Inflammatory macrophage treated with lipopolysaccharide for 1 hour (primary cell): ENCODE results near the gene DRAXIN.

Source experiments
- DNase-seq, 2 donors: peaks; one replicate each; pipeline ENCODE4 v3.0.0-alpha.2; 2020 to 2022

DRAXIN gene

GRCh38 chr1:11712285-11712684 is 20.8 kb downstream of the DRAXIN start:
- DNase-seq: no peak

GRCh38 chr1:11713095-11713494 is 21.6 kb downstream of the DRAXIN start:
- DNase-seq: no peak

DNA sequence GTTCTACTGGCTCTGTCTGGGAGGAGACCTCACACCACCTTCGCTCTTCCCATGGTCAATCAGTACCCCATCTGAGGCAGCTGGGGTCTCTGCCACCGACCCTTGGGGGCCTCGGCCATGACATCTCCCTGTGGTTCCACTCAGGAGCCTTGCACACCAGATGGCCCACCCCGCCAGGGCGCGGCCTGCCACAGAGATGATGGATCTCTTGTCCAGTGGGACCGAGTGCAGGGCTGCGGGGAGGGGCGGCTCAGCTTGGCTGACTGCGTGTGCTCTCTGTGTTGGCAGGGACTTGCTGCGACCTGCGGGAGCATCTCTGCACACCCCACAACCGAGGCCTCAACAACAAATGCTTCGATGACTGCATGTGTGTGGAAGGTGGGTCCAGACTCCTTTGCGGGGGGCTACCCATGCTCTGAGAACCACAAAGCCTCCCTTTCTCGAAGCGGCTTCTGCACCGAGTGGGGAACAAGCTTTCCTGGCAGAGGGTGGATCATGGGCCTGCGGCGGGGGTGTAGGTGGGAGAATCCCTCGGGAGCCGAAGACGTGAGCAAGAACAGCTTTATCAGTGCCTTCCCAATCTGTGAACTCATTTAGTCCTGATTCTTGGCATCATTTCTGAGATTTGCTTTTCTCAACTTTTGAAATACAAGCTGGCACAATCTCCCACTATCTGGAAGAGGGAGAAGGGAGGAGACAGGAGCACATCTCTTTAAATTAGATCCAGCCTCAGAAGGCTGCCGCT is 23.5 kb downstream of the DRAXIN start:
- no peak for DNase-seq

DNA sequence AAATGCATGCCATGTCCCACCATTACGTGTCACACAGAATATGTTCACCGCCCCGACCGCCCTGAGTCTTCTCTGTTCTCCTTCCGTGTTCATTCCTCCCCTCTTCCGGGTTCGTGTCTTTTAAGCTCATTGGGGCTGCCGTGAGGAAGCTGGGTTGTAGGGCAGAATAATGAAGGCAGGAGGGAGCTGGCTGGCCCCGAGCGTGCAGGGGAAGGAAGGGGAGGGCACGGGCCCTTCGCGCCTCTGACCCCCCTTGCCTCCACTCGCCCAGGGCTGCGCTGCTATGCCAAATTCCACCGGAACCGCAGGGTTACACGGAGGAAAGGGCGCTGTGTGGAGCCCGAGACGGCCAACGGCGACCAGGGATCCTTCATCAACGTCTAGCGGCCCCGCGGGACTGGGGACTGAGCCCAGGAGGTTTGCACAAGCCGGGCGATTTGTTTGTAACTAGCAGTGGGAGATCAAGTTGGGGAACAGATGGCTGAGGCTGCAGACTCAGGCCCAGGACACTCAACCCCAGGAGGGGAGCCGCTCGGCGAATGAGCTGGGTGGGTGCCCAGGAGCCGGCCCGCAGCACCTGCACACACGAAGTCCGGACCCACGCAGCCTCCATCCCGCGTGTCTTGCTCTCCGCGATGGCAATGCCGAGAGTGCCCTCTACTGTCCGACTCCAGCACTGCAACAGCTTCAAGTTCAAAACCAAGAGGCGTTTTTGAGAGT is 28.0 kb downstream of the DRAXIN start:
- DNase-seq: peak; percentile 60 to 95

DNA sequence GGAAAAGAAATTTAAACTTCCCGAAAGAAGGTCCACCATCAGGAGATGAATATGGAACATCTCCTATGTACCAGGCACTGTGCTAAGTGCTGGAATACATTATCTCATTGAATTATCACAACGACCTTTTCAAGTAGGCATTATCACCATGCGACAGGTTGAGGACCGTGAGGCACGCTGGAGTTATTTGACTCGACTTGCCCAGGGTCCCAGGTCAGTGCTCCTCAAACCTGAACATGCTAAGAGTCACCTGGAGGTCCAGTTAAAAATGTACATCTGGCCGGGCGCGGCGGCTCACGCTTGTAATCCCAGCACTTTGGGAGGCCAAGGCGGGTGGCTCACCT is 28.5 kb downstream of the DRAXIN start:
- no peak for DNase-seq

GRCh38 chr1:11720525-11720924 is 29.0 kb downstream of the DRAXIN start:
- no peak for DNase-seq

DNA sequence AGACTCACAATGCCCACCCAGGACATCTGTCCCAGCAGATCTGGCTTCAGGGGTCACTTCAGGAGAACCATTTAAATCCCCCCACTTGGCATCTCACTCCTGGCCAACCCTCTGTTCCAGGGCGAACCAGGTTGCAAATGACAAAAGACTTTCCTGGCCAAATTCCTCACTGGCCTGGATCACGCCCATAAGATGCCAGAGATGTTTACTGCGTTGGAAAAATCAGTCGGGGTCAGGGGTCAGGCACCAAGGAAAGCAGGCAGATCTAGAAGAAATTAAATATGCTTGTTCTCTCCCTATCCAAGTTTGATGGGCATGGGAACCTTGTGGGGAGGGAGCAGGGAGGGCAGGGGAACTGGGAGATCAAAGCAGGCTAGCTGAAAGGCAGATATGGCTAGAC is 29.8 kb downstream of the DRAXIN start:
- DNase-seq: no peak

DNA sequence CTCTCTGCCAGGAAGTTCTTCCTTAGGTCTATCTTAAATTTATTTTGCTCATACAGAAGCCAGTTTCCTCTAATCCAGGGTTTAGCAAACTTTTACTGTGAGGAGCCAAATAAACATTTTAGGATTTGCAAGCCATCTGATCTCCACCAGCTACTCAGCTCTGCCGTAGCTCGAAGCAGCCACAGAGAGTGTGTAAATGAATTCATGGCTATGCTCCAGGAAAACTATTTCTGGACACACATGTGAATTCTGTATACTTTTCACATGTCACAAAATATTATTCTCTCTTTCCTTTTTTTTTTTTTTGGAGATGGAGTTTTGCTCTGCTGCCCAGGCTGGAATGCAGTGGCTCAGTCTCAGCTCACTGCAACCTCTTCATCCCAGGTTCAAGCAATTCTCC is 31.0 kb downstream of the DRAXIN start:
- DNase-seq: no peak

DNA sequence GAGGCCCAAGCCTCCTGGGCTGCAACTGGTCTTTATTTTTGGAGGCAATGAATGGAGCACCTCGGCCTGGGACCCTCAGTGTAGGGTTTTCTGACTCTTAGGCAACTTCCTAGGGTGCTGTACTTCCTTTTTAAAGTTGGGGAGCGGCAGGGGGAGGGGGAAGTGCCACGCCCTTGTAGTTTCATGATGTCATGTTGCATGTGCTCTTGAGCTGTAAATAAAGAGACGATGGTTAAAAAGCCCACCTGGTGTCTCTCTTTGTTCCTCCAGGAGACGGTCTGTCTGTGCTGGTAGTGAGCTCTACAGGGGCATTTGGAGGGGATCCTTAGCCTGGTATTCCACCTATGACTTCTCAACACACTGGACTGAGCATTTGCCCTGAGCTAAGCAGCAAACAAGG is 34.1 kb downstream of the DRAXIN start:
- DNase-seq: peak; percentile 63 to 65

DNA sequence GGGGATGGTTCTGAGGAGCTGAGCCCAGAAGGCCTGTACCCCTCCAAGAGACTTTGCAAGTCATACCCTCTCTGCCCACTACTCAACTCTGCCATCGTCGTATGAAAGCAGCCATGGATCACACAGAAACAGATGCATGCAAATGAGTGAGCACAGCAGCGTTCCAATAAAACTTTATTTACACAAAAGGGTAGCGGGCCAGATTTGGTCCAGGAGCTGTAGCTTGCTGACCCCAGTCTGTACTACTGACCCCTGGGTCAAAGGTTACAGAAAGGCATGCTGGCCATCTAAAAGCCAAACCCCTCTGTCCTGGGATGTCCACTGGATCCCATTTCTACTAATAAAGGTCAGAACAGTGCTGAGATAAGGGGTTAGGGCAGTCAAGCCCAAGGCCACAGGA is 35.6 kb downstream of the DRAXIN start:
- DNase-seq: no peak

DNA sequence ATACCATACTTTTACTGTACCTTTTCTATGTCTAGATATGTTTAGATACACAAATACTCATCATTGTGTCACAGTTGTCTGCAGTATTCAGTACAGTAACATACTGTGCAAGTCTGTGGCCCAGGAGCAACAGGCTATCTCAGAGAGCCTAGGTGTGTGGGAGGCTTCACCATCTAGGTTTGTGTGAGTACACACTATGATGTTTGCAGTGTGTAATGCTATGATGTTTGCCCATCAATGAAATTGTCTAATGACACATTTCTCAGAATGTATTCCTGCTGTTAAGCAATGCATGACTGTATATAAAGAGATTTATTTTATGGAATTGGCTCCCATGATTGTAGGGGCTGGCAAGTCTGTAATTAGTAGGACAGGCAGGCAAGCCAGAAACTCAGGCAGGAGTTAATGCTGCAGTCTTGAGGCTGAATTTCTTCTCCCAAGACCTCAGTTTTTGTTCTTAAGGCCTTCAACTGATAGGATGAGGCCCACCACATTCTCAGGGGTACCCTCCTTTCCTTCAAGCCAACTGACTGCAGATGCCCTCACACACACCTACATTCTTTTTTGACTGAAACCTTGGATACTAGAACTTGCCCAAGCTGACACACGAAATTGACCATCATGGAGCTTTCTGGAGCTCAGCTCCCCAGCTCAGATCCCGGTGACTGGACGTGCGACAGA is 36.8 kb downstream of the DRAXIN start:
- no peak for DNase-seq

DNA sequence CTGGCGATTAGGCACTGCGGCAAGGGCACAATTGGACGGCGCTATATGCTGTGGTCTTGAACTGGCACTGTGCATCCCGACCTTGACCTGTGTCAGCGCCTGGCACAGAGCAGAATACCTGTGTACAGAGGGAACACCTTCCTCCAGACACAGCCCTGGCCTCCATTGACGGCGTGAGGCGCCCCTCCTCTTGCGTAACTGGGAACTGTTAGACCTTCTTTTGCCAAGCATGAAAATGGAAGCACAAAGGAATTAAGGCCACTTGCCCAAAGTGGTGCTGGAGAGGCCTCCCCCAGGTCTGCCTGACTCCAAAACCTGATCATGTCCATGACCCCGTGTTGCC is 37.6 kb downstream of the DRAXIN start:
- DNase-seq: no peak

- no peak for DNase-seq
These were observed 38.3 kb downstream of the DRAXIN start for GRCh38 chr1:11729498-11730428.

- peak; percentile 85 to 88 for DNase-seq
These were observed 39.0 kb downstream of the DRAXIN start for GRCh38 chr1:11730429-11730891.

DNA sequence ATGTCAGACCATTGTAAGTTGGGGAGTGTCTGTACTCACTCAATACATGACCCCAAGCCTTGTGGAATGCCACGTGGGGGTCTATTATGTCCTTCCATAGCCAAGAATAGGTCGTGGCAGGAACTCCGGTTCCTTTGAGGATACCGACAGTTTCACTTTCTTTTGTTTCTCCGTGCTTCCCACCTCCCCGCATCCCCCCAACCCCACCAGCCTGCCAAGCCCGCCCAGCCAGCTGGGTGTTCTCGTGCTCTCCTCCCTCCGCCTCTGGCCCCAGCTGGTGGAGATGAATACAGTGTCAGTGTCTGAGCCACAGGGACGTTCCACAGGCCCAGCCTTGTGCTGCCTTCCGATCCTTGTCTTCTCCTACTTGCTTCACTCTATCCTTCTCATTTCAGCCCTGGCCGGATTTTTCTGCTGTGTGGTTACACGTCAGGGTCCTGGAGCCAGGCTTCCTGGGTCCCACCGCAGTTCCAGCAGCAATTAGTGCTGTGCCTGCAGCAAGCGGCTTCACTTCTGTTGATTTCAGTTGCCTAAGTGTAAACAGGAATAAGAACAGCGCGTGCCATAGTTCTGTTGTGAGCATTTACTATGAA is 40.3 kb downstream of the DRAXIN start:
- peak; percentile 40 to 51 for DNase-seq

DNA sequence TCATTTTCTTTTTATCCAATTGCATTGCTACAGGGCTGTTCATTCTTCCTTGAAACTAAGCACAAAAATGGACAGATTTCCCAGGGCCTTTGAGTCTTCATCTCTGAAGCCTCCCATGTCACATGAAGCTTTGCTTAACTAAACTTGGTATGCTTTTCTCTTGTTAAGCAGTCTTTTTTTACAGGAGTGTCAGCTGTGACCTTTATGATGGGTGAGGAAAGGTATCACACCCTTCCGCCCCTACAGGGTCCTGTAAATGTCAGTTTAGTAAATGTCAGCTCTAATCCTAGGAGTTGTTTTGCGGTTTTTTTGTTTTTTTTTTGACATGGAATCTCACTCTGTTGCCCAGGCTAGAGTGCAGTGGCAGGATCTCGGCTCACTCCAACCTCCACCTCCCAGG is 41.8 kb downstream of the DRAXIN start:
- DNase-seq: no peak

- no peak for DNase-seq
These were observed 44.0 kb downstream of the DRAXIN start for GRCh38 chr1:11735531-11735853.

DNA sequence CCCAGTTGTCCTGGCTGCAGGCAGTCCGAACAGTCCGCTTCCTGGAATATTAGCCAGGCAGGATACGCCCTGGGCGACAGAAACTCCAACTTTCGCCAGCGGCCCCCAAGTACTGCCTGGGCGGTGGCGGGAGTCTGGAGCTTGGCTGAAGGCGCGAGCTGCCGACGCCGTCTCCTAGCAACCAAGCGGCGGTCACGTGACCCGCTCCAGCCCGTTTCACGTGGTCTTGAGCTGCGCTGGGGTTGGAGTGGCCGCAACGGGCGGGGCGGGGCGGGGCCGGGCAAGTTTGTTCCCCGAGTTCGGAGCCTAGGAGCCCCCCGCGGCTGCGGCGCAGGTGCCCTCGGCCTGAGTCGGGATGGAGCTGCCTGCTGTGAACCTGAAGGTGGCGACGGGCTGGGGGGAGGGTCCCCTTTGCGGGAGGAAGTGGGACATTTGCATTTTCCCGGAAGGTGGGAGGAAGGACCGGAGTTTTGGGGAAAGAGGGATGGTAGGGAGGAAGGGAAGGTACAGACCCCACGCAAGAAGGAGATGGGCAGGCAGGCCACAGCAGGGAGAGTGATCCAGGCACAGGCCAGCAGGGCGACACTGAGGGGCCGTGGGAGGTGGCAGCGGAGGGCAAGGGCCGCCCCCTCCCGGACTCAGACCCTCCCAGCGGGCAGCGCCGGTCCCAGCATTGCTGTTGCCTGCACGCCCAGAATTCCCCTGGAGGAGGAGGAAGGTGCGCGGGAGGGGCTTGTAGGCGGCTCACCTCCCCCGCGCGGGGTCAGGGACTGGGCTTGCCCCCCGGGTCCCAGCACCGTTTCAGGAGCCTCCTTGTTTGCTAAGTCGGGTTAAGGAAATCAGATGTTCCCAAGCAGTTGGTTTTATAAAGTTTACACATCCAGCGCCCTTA is 44.6 kb downstream of the DRAXIN start, which contains the start of gene AGTRAP:
AGTRAP (plus strand) TSS at position 283 of the 892 bp plus-strand sequence; CDS start at position 356, 73 bp downstream.
- peak; percentile 91 to 92 for DNase-seq

- peak; percentile 98 to 99 for DNase-seq
These were observed 45.5 kb downstream of the DRAXIN start for GRCh38 chr1:11736746-11737639.

GRCh38 chr1:11738096-11738495 is 46.6 kb downstream of the DRAXIN start:
- no peak for DNase-seq
